Measurements from ENCODE around the gene EXOC6B.
"Not testable (repeated sequence)": the region's sequence is repeated elsewhere in the genome, so short reads cannot be mapped to it uniquely, and the experiment has no call there.

The EXOC6B gene

DNA sequence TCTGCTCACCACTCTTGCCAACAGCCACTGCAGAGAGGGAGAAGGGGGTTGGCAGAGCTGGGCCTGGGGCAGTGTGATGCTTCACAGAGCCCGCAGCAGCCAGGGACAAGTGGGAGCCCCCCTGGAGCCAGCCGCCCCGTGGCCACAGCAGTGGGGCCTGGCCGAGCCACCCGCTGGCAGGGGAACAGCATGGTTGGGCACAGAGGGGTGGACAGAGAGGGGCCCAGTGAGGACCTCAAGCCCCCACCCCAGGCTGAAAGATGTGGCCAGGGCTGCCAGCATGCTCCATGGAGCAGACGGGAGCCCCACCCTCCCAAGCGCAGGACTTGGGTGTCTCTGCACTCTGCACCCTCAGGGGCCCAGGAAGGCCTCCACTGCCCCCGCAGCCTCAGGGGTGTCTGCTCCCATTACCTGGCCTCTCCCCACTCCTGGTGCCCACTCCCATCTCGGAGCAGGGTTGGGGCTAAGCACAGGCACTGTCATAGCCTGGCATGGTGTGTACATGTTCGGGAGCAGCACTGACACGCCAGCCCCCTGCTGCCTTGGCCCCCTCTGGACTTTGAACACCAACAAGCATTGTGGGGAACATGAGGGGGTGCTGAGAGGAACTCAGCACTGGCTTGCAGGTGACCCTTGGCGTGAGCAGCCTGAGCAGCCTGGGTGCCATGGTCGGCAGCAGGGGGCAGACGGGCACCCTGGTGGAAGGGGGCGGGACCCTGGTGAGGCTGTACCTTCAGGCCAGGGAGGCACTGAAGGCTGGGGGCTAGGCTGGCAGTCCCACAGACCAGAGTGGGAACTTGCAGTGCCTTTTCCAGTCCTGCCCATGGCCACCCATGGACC is 398.6 kb downstream of the EXOC6B start:
- Mint-ChIP-seq H3K4me1 (no peaks in the 10 kb centered on the region), H3K36me3 (no peaks in the 10 kb centered on the region), H3K27ac (no peak overlapping the region), H3K27me3 (no peaks in the 10 kb centered on the region), H3K9me3 (peaks cover 5% of the 10 kb centered on the region), H3K4me3 (no peak overlapping the region)
- CTCF ChIA-PET, result no interaction called here
- no peak for DNase-seq

DNA sequence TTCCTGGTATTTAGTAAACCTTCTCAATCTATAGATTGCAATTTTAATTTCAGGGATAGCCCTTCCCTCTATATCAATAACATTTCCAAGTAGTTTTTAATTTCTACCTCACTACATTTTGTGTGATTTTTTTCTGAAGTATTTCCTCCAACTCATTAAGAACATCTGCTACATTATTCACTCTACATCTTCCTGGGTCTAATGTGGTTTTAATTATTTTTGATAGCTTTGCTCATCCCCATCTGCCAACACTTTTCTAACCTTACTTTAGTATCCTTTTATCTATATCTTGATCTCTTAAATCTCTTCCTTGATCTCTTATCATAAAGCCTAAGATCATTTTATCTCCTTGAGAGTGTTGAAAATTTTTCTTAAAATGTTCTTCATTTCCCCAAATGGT is 399.8 kb downstream of the EXOC6B start:
- Mint-ChIP-seq H3K27ac (no peak overlapping the region), H3K27me3 (no peaks in the 10 kb centered on the region), H3K4me1 (no peaks in the 10 kb centered on the region), H3K36me3 (no peaks in the 10 kb centered on the region), H3K4me3 (no peak overlapping the region), H3K9me3 (peaks cover 6% of the 10 kb centered on the region)
- no peak for DNase-seq
- CTCF ChIA-PET, result no interaction called here

- H3K27ac Mint-ChIP-seq, result no peak overlapping the region
- DNase-seq, result no peak
- no peaks in the 10 kb centered on the region for H3K27me3 Mint-ChIP-seq
- no peak overlapping the region for H3K4me3 Mint-ChIP-seq
- no peaks in the 10 kb centered on the region for H3K36me3 Mint-ChIP-seq
- CTCF ChIA-PET, result no interaction called here
- H3K9me3 Mint-ChIP-seq, result peaks cover 15% of the 10 kb centered on the region
- no peaks in the 10 kb centered on the region for H3K4me1 Mint-ChIP-seq
These were observed 402.1 kb downstream of the EXOC6B start for GRCh38 chr2:72423756-72424155.

DNA sequence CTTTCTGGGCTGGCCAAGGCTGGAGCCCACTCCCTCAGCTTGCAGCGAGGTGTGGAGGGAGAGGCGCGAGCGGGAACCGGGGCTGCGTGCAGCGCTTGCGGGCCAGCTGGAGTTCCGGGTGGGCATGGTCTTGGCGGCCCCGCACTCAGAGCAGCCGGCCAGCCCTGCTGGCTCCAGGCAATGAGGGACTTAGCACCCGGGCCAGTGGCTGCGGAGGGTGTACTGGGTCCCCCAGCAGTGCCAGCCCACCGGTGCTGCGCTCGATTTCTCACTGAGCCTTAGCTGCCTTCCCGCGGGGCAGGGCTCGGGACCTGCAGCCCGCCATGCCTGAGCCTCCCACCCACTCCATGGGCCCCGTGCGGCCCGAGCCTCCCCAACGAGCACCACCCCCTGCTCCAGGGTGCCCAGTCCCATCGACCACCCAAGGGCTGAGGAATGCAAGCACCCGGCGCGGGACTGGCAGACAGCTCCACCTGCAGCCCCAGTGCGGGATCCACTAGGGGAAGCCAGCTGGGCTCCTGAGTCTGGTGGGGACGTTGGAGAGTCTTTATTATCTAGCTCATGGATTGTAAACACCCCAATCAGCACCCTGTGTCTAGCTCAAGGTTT is 404.0 kb downstream of the EXOC6B start:
- not testable (repeated sequence) for DNase-seq, H3K4me3 Mint-ChIP-seq, H3K27ac Mint-ChIP-seq, H3K36me3 Mint-ChIP-seq, H3K27me3 Mint-ChIP-seq, H3K4me1 Mint-ChIP-seq
- peaks cover 12% of the 10 kb centered on the region for H3K9me3 Mint-ChIP-seq
- CTCF ChIA-PET, result interaction anchor here (0.6 kb wide), 1 partner anchor 9 kb away, joined by 3 read pairs; no protein-coding TSS in a partner anchor

DNA sequence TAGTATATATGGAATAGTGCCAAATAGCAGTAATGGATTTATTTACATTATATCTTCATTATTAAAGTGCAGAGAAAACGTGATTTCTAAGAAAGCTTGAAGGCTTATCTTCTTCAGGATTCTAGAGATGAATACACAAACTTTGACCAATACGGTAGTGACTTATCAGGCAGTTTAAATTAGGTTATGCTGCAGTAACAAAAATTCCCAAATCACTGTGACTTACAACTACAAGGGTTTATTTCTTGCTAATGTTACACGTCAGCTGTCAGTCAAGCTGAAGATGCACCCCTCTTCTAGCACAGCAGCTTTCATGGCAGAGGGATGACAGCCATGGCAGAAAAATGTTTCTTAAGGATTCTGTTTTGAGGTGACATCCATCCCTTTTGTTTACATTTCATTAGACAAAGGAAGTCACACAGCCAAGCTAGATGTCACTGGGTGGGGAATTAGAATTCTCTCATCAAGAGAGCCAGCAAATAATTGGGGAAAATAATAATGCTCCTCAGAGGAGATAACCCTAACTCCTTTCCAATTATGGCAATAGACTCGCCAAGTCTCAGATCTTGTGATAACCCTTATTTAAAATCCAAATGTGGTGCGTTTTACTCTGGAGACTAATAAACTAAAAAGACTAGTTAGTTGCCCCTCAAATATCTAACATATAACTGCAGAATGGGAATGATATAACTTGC is 409.9 kb downstream of the EXOC6B start:
- H3K36me3 Mint-ChIP-seq, result no peaks in the 10 kb centered on the region
- CTCF ChIA-PET, result no interaction called here
- H3K9me3 Mint-ChIP-seq, result peaks cover 10% of the 10 kb centered on the region
- H3K27me3 Mint-ChIP-seq, result no peaks in the 10 kb centered on the region
- H3K27ac Mint-ChIP-seq, result no peak overlapping the region
- H3K4me1 Mint-ChIP-seq, result no peaks in the 10 kb centered on the region
- no peak for DNase-seq
- no peak overlapping the region for H3K4me3 Mint-ChIP-seq

DNA sequence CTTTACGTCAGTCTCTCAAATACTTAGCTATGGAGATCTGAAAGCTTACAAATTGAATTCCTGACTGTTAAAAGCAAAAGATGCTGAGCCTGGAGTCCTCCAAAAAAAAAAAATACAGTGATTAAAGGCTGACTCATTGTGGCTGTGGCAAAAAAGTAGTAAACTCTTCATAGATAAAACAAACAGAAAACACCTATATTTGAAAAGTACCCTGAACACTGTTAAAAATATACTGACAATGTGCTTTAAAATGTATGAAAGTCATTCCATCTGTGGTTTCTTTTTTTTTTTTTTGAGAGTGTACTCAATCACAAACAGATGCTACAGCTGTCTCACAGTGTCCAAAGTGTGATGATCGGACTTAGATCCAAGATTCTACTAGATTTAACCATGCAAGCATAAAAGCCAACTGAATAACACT is 410.6 kb downstream of the EXOC6B start:
- Mint-ChIP-seq H3K4me1 (no peaks in the 10 kb centered on the region), H3K27me3 (no peaks in the 10 kb centered on the region)

GRCh38 chr2:72414137-72414760 is 411.6 kb downstream of the EXOC6B start:
- no peak for DNase-seq
- no peaks in the 10 kb centered on the region for H3K4me1 Mint-ChIP-seq
- peaks cover 3% of the 10 kb centered on the region for H3K9me3 Mint-ChIP-seq
- H3K36me3 Mint-ChIP-seq, result no peaks in the 10 kb centered on the region
- H3K27me3 Mint-ChIP-seq, result no peaks in the 10 kb centered on the region
- no peak overlapping the region for H3K4me3 Mint-ChIP-seq
- CTCF ChIA-PET, result no interaction called here
- H3K27ac Mint-ChIP-seq, result no peak overlapping the region

More for the DNA sequence above, 410.6 kb downstream of the EXOC6B start:
- Mint-ChIP-seq H3K4me3 (no peak overlapping the region), H3K27ac (no peak overlapping the region), H3K9me3 (peaks cover 5% of the 10 kb centered on the region), H3K36me3 (no peaks in the 10 kb centered on the region)
- no peak for DNase-seq
- CTCF ChIA-PET, result no interaction called here

GRCh38 chr2:72413716-72414115 is 412.1 kb downstream of the EXOC6B start:
- Mint-ChIP-seq H3K27ac (no peak overlapping the region), H3K9me3 (peaks cover 3% of the 10 kb centered on the region), H3K27me3 (no peaks in the 10 kb centered on the region), H3K36me3 (no peaks in the 10 kb centered on the region), H3K4me1 (no peaks in the 10 kb centered on the region), H3K4me3 (no peak overlapping the region)
- DNase-seq, result no peak
- CTCF ChIA-PET, result no interaction called here

DNA sequence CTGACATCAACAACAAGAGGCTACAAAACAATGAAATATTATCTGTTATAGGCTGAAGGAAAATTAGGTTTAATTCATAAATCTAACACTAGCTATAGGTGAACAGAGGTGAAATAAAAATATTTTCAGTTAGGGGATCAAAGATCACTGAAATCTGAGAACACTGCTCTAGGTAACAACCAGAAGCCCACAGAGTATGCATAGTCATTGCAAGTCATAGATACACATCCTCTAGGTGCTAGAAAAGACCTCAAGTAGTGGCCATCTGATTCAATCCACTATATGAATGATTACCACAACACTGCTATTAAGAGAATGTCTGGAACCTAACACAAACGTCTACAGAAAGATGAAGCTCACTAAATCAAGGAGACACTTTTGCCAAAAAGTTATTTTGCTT is 413.6 kb downstream of the EXOC6B start:
- no peaks in the 10 kb centered on the region for H3K27me3 Mint-ChIP-seq
- DNase-seq, result no peak

DNA sequence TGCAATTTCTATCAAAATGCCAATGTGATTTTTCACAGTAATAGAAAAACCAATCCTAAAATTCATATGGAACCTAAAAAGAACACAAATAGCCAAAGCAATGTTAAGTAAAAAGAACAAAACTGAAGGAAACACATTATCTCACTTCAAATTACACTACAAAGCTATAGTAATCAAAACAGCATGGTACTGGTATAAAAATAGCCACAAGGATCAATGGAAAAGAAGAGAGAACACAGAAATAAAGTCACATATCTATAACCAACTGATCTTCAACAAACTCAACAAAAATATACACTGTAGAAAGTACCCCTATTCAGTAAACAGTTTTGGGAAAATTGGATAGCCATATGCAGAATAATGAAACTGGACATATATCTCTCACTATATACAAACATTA is 426.0 kb downstream of the EXOC6B start:
- no peak overlapping the region for H3K27ac Mint-ChIP-seq
- H3K4me3 Mint-ChIP-seq, result no peak overlapping the region
- peaks cover 8% of the 10 kb centered on the region for H3K9me3 Mint-ChIP-seq
- no peaks in the 10 kb centered on the region for H3K36me3 Mint-ChIP-seq
- no peak for DNase-seq
- no peaks in the 10 kb centered on the region for H3K4me1 Mint-ChIP-seq
- H3K27me3 Mint-ChIP-seq, result no peaks in the 10 kb centered on the region
- CTCF ChIA-PET, result no interaction called here

More for the DNA sequence above, 413.6 kb downstream of the EXOC6B start:
- CTCF ChIA-PET, result interaction anchor here (0.6 kb wide), 1 partner anchor 10 kb away, joined by 3 read pairs; no protein-coding TSS in a partner anchor
- no peaks in the 10 kb centered on the region for H3K4me1 Mint-ChIP-seq
- no peaks in the 10 kb centered on the region for H3K36me3 Mint-ChIP-seq
- H3K4me3 Mint-ChIP-seq, result no peak overlapping the region
- H3K27ac Mint-ChIP-seq, result no peak overlapping the region
- H3K9me3 Mint-ChIP-seq, result peaks cover 3% of the 10 kb centered on the region

- no peaks in the 10 kb centered on the region for H3K27me3 Mint-ChIP-seq
- peaks cover 4% of the 10 kb centered on the region for H3K9me3 Mint-ChIP-seq
- H3K4me3 Mint-ChIP-seq, result no peak overlapping the region
- no peaks in the 10 kb centered on the region for H3K4me1 Mint-ChIP-seq
- no peak for DNase-seq
- CTCF ChIA-PET, result no interaction called here
- no peaks in the 10 kb centered on the region for H3K36me3 Mint-ChIP-seq
- H3K27ac Mint-ChIP-seq, result no peak overlapping the region
These were observed 430.7 kb downstream of the EXOC6B start for GRCh38 chr2:72395096-72395495.

DNA sequence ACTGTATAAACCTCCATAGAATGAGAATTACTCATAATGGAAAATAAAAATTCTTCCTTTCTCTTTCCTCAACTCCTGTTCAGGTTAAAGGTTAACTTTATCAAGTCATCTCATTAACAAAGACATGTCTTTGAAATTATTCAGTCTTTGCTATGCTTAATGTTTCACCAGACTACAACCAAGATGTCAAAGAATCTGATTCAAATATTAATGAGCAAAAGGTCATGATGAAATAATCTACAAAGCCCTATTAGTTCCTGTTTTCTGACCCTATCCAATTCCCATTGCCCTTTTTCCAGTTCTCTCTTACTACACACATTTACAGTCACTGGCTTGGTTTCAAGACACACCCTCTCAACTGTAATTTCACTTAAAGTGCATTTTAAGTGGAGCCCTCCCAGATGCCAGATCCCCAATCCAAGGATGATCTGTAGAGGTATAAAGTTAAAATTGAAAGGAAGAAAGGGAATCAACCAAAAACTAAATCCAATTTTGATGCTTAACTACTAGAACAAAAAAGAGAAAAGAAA is 431.2 kb downstream of the EXOC6B start:
- no peaks in the 10 kb centered on the region for H3K27me3 Mint-ChIP-seq
- H3K36me3 Mint-ChIP-seq, result no peaks in the 10 kb centered on the region
- no peaks in the 10 kb centered on the region for H3K4me1 Mint-ChIP-seq
- no peak overlapping the region for H3K27ac Mint-ChIP-seq
- peaks cover 4% of the 10 kb centered on the region for H3K9me3 Mint-ChIP-seq
- H3K4me3 Mint-ChIP-seq, result no peak overlapping the region
- CTCF ChIA-PET, result no interaction called here
- no peak for DNase-seq

DNA sequence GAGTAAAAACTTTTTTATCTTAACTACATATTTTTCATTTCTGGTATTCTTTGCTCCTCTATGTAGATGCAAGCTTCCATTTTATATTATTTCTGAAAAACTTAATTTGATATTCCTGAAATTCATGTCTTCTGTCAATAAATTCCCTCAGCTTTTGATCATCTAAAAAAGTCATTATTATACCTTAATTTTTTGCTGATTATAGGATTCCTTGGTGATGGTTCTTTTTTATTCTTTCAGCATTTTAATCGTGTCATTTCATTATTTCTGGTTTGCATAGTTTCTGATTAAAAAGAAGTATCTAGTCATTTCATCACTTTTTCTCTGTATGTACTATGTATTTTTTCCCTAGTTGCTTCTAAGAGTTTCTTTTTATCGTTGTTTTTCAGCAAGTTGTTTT is 436.4 kb downstream of the EXOC6B start:
- DNase-seq, result no peak
- CTCF ChIA-PET, result no interaction called here

GRCh38 chr2:72388263-72388662 is 437.6 kb downstream of the EXOC6B start:
- CTCF ChIA-PET, result no interaction called here
- DNase-seq, result no peak
- no peaks in the 10 kb centered on the region for H3K4me1 Mint-ChIP-seq
- peaks cover 16% of the 10 kb centered on the region for H3K9me3 Mint-ChIP-seq
- no peak overlapping the region for H3K4me3 Mint-ChIP-seq
- H3K27me3 Mint-ChIP-seq, result no peaks in the 10 kb centered on the region
- H3K27ac Mint-ChIP-seq, result no peak overlapping the region
- H3K36me3 Mint-ChIP-seq, result no peaks in the 10 kb centered on the region

More for the DNA sequence above, 436.4 kb downstream of the EXOC6B start:
- no peaks in the 10 kb centered on the region for H3K4me1 Mint-ChIP-seq
- H3K27ac Mint-ChIP-seq, result no peak overlapping the region
- H3K27me3 Mint-ChIP-seq, result no peaks in the 10 kb centered on the region
- H3K9me3 Mint-ChIP-seq, result peaks cover 11% of the 10 kb centered on the region
- no peaks in the 10 kb centered on the region for H3K36me3 Mint-ChIP-seq
- no peak overlapping the region for H3K4me3 Mint-ChIP-seq

Measured in activated naive CD4-positive, alpha-beta T cell treated with anti-CD3 and anti-CD28 coated beads, Interleukin-2, amount 10 ng/mL, durations not matched to agents 7 days and 5 days (primary cell).